HG02798 (cell line): Measurements from ENCODE around the gene ALKBH5.

Experiments used
- ATAC-seq: cut with Tn5 transposase; IDR thresholded peaks from one replicate; pipeline ENCODE4 v1.9.1; 2021; ENCODE audit warnings: mild to moderate bottlenecking; ENCODE audit not compliant: unreplicated experiment, poor library complexity

Gene ALKBH5

GRCh38 chr17:18183334-18184142 lies at the start of gene ALKBH5:
Gene ALKBH5, plus strand, starts transcription at chr17:18183828. Its CDS starts 416 bp downstream, at chr17:18184244.
- ATAC-seq: peak; percentile 82

GRCh38 chr17:18136357-18136756 lies 47.3 kb upstream of the ALKBH5 start:
- no peak for ATAC-seq

GRCh38 chr17:18138065-18138749 lies 45.4 kb upstream of the ALKBH5 start:
- ATAC-seq: no peak

- ATAC-seq: no peak
Observed at GRCh38 chr17:18139092-18139491, 44.5 kb upstream of the ALKBH5 start.

GRCh38 chr17:18139498-18139897 lies 44.1 kb upstream of the ALKBH5 start:
- no peak for ATAC-seq

GRCh38 chr17:18139949-18140348 lies 43.7 kb upstream of the ALKBH5 start:
- ATAC-seq: no peak

GRCh38 chr17:18140648-18141047 lies 43.0 kb upstream of the ALKBH5 start:
- ATAC-seq: no peak

GRCh38 chr17:18141210-18141803 lies 42.3 kb upstream of the ALKBH5 start:
- ATAC-seq: no peak

- ATAC-seq: no peak
Observed at GRCh38 chr17:18142417-18142816, 41.2 kb upstream of the ALKBH5 start.

GRCh38 chr17:18143044-18143936 lies 40.3 kb upstream of the ALKBH5 start:
- ATAC-seq: no peak

GRCh38 chr17:18144261-18144660 lies 39.4 kb upstream of the ALKBH5 start:
- no peak for ATAC-seq

GRCh38 chr17:18144855-18145254 lies 38.8 kb upstream of the ALKBH5 start:
- ATAC-seq: no peak

- ATAC-seq: no peak
Observed at GRCh38 chr17:18145811-18146210, 37.8 kb upstream of the ALKBH5 start.

- no peak for ATAC-seq
Observed at GRCh38 chr17:18146259-18146658, 37.4 kb upstream of the ALKBH5 start.

GRCh38 chr17:18146980-18147379 lies 36.6 kb upstream of the ALKBH5 start:
- no peak for ATAC-seq

GRCh38 chr17:18148586-18148985 lies 35.0 kb upstream of the ALKBH5 start:
- no peak for ATAC-seq

- no peak for ATAC-seq
Observed at GRCh38 chr17:18151290-18151689, 32.3 kb upstream of the ALKBH5 start.

GRCh38 chr17:18155179-18155578 lies 28.4 kb upstream of the ALKBH5 start:
- no peak for ATAC-seq

GRCh38 chr17:18156171-18156975 lies 27.3 kb upstream of the ALKBH5 start:
- ATAC-seq: no peak

GRCh38 chr17:18156976-18157280 lies 26.7 kb upstream of the ALKBH5 start:
- ATAC-seq: no peak
